Lung (tissue), 12 donors: ENCODE results near the gene MAP3K14. TPM values are rescaled to one million over a fixed set of nuclear protein-coding genes. Genes with fewer than 3 reads are reported as not detected.
A peak's percentile ranks its signal among the peaks of the same experiment; 100 is the strongest.

Source experiments
- ATAC-seq: fragments of 200-7000 bp; cut with Tn5 transposase; one replicate; pipeline ENCODE4 v1.9.1; 2020; ENCODE audit warnings: moderate number of reproducible peaks; ENCODE audit not compliant: insufficient read depth, low FRiP score
- DNase-seq, 3 donors: peaks; one replicate each; pipeline ENCODE4 v3.0.0-alpha.2; 2013 to 2017
- H3K27ac ChIP-seq, 2 donors: one replicate each; pipeline ENCODE4 v1.5.1; 2013; ENCODE audit warnings: mild to moderate bottlenecking in 2 of 2, moderate library complexity in 2 of 2, control low read depth in 1 of 2, inconsistent platforms in 1 of 2, low read depth in 1 of 2, low read length in 1 of 2
- H3K27me3 ChIP-seq, 3 donors: one replicate each; pipeline ENCODE4 v1.5.1; 2013; ENCODE audit warnings: low read length in 2 of 3; ENCODE audit not compliant: control insufficient read depth in 3 of 3, insufficient read depth in 3 of 3
- H3K36me3 ChIP-seq, 4 donors: one replicate each; pipeline ENCODE4 v1.5.1; 2013; ENCODE audit warnings: low read length in 4 of 4, mild to moderate bottlenecking in 1 of 4, moderate library complexity in 1 of 4; ENCODE audit not compliant: control insufficient read depth in 4 of 4, insufficient read depth in 4 of 4
- H3K4me1 ChIP-seq, 5 donors: one replicate each; pipeline ENCODE4 v1.5.1; 2013; ENCODE audit warnings: low read length in 5 of 5, mild to moderate bottlenecking in 2 of 5, moderate library complexity in 1 of 5; ENCODE audit not compliant: control insufficient read depth in 5 of 5, insufficient read depth in 5 of 5
- H3K4me3 ChIP-seq: one replicate; pipeline ENCODE4 v1.5.1; 2013; ENCODE audit warnings: mild to moderate bottlenecking, control low read depth, moderate library complexity
- H3K9ac ChIP-seq, 2 donors: one replicate each; pipeline ENCODE4 v1.5.1; 2013; ENCODE audit warnings: low read length in 2 of 2, control low read depth in 1 of 2; ENCODE audit not compliant: insufficient read depth in 1 of 2
- H3K9me3 ChIP-seq, 4 donors: one replicate each; pipeline ENCODE4 v1.5.1; 2013; ENCODE audit warnings: low read length in 3 of 4, mild to moderate bottlenecking in 1 of 4, moderate library complexity in 1 of 4; ENCODE audit not compliant: control insufficient read depth in 4 of 4, insufficient read depth in 3 of 4
- WGBS, 2 donors: extraction: QIAGEN DNeasy Blood & Tissue Kit; methylation state at CpG; one replicate each; pipeline ENCODE4 v1.1.7; 2013; 5-methylcytosine and 5-hydroxymethylcytosine counted together
- polyA plus RNA-seq, 2 donors: library from polyadenylated mRNA; stranded (reverse); fragments of 200-250 nt; gene quantifications; one replicate each; pipeline ENCODE4 v1.2.1, GENCODE V29; 2013
- total RNA-seq, 2 donors: library from RNA; depleted of rRNA in 1 of 2; stranded (reverse); fragments of >200 nt in 1 of 2; gene quantifications; one replicate each; pipeline ENCODE4 v1.2.1, GENCODE V29; 2014 to 2021
- TF ChIP-seq, protein P1 (sequence below): IDR thresholded peaks from 2 replicates; pipeline ENCODE4 v1.5.1; 2012; ENCODE audit warnings: mild to moderate bottlenecking; ENCODE audit errors: control extremely low read depth, extremely low read depth
- donor health status: control.
- donor health status: control.
- donor health status: Bipolar disorder and iron deficiency.
- donor health status: healthy.
- donor health status: DM: yes; HTN: yes; CAD: no.

Gene MAP3K14
- total and polyA plus RNA-seq, 4 donors: 5.9 to 13.5 (median 7.8) TPM

DNA sequence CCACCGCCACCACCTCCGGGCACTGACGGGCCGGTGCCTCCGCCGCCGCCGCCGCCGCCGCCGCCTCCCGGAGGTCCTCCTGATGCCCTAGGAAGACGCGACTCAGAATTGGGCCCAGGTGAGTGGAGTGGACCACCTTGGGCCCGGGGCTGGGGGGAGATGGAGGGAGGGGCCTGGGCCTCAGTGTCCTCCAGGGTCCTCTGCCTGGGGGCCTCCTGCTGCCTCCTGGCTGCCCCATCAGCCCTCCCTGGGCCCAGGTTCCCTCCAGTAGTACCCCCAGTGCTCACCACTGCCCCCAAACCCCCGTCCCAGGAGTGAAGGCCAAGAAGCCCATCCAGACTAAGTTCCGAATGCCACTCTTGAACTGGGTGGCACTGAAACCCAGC is 74.8 kb downstream of the MAP3K14 start:
- DNase-seq: no peak
- Histone ChIP-seq H3K9ac (no peak overlapping the region), H3K36me3 (peaks cover 0 to 50% (median 0%) of the 10 kb centered on the region in 4 donors), H3K27ac (no peak overlapping the region), H3K4me1 (peaks cover 0 to 16% (median 0%) of the 10 kb centered on the region in 5 donors), H3K4me3 (no peak overlapping the region), H3K27me3 (peaks cover 0 to 17% (median 7%) of the 10 kb centered on the region in 3 donors), H3K9me3 (no peaks in the 10 kb centered on the region)
- TF ChIP-seq, protein P1, sequence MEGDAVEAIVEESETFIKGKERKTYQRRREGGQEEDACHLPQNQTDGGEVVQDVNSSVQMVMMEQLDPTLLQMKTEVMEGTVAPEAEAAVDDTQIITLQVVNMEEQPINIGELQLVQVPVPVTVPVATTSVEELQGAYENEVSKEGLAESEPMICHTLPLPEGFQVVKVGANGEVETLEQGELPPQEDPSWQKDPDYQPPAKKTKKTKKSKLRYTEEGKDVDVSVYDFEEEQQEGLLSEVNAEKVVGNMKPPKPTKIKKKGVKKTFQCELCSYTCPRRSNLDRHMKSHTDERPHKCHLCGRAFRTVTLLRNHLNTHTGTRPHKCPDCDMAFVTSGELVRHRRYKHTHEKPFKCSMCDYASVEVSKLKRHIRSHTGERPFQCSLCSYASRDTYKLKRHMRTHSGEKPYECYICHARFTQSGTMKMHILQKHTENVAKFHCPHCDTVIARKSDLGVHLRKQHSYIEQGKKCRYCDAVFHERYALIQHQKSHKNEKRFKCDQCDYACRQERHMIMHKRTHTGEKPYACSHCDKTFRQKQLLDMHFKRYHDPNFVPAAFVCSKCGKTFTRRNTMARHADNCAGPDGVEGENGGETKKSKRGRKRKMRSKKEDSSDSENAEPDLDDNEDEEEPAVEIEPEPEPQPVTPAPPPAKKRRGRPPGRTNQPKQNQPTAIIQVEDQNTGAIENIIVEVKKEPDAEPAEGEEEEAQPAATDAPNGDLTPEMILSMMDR: no peak
- no peak for ATAC-seq
- 67 to 72% methylated on average over 18 of the region's 18 CpGs for WGBS, 2 donors

DNA sequence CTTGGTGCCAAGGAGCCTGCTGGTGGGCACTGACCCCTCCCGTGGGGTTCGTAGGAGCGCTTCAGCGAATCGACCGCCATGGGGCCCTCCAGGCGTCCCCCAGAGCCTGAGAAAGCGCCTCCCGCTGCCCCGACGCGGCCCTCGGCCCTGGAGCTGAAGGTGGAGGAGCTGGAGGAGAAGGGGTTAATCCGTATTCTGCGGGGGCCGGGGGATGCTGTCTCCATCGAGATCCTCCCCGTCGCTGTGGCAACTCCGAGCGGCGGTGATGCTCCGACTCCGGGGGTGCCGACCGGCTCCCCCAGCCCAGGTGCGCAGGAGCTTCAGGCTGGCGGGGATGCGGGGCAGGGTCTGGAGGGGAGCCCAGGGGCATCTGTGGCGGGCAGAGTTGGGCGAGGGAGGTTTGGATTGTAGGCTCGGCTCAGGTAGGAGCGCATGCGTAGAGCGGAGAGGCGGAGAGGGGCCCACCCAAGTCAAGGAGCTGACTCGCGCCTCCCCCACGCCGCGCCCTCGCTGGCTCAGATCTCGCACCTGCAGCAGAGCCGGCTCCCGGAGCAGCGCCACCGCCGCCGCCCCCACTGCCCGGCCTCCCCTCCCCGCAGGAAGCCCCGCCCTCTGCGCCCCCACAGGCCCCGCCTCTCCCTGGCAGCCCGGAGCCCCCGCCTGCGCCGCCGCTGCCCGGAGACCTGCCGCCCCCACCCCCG is 75.3 kb downstream of the MAP3K14 start:
- TF ChIP-seq, protein P1: no peak
- 50 to 73% methylated on average over 61 to 62 of the region's 62 CpGs for WGBS, 2 donors
- Histone ChIP-seq H3K27me3 (peaks cover 0 to 17% (median 7%) of the 10 kb centered on the region in 3 donors), H3K36me3 (peaks cover 0 to 48% (median 0%) of the 10 kb centered on the region in 4 donors), H3K9me3 (no peaks in the 10 kb centered on the region), H3K4me1 (peaks cover 0 to 10% (median 0%) of the 10 kb centered on the region in 5 donors), H3K27ac (no peak overlapping the region), H3K4me3 (no peak overlapping the region), H3K9ac (no peak overlapping the region)
- DNase-seq (peak in 2 of 3 donors; percentile 62 to 72), ATAC-seq (peak; percentile 38)

DNA sequence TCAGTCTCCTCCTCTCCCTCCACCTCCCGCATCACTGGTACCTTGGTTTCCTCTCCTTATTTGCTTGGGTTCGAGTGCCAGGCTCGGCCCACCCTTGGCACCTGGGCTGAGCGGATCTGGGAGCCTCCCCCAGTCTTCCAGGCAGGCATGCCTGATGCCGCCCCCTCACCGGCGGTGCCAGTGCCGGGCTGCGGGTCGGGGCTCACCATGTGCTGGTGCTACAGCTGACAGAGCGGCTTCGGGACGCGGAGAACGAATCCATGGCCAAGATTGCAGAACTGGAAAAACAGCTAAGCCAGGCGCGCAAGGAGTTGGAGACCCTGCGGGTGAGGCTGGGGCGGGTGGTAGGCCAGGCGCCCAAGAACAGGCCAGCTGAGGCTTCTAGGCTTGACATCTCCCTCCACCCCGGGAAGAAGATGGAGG is 75.9 kb downstream of the MAP3K14 start:
- no peaks in the 10 kb centered on the region for H3K9me3 ChIP-seq
- DNase-seq (peak; percentile 39 to 55 (median 54)), ATAC-seq (no peak)
- no peak overlapping the region for H3K9ac ChIP-seq
- H3K4me1 ChIP-seq: peaks cover 0 to 6% (median 0%) of the 10 kb centered on the region in 5 donors
- no peak overlapping the region for H3K4me3 ChIP-seq
- TF ChIP-seq, protein P1: no peak
- H3K27me3 ChIP-seq: peaks cover 0 to 15% (median 7%) of the 10 kb centered on the region in 3 donors
- WGBS, 2 donors: 64 to 79% methylated on average over 21 of the region's 21 CpGs
- H3K27ac ChIP-seq: no peak overlapping the region
- H3K36me3 ChIP-seq: peaks cover 0 to 48% (median 0%) of the 10 kb centered on the region in 4 donors
